Tibial nerve (tissue), 4 donors: ENCODE data around the gene DFFB.

Experiments
- EP300 ChIP-seq, 2 donors: sonication (generic); formaldehyde crosslinking; IDR thresholded peaks; one replicate each; pipeline ENCODE4 v1.6.1; 2017; ENCODE audit warnings: antibody characterized with exemption in 2 of 2, mild to moderate bottlenecking in 1 of 2
- POLR2A ChIP-seq, 2 donors: fragments of 450-650 bp; IDR thresholded peaks; one replicate each; pipeline ENCODE4 v1.6.1; 2017; ENCODE audit warnings: antibody characterized with exemption in 2 of 2, mild to moderate bottlenecking in 2 of 2, moderate library complexity in 2 of 2
- TF ChIP-seq, protein P1 (sequence below), 5 experiments: fragments of 200-600 bp in 3 of 5; fragments of 450-650 bp in 2 of 5; sonication (generic) in 3 of 5; IDR thresholded peaks; one replicate each; pipeline ENCODE4 v1.5.1; 2016 to 2019; ENCODE audit warnings: antibody characterized with exemption in 5 of 5, mild to moderate bottlenecking in 3 of 5, moderate library complexity in 2 of 5

DNA sequence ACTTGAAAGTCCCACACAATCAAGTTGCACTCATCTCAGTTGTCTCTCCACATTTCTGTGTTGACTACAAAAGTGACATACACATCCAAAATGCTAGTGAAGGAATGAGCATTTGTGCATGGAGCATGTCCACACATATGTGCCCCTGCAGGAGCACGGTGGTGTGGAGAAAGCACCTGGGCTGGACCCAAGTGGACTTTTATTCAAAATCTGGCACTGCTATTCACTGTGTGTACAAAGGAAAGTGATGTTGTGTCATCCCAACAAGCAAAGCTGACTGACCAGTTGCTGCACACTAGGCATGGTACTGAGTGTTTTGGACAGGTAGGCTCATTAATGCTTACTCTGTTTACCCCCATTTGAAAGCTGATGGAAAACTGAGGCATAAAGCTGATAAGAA is 19.6 kb upstream of the DFFB start:
- TF ChIP-seq, protein P1, sequence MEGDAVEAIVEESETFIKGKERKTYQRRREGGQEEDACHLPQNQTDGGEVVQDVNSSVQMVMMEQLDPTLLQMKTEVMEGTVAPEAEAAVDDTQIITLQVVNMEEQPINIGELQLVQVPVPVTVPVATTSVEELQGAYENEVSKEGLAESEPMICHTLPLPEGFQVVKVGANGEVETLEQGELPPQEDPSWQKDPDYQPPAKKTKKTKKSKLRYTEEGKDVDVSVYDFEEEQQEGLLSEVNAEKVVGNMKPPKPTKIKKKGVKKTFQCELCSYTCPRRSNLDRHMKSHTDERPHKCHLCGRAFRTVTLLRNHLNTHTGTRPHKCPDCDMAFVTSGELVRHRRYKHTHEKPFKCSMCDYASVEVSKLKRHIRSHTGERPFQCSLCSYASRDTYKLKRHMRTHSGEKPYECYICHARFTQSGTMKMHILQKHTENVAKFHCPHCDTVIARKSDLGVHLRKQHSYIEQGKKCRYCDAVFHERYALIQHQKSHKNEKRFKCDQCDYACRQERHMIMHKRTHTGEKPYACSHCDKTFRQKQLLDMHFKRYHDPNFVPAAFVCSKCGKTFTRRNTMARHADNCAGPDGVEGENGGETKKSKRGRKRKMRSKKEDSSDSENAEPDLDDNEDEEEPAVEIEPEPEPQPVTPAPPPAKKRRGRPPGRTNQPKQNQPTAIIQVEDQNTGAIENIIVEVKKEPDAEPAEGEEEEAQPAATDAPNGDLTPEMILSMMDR (IDR thresholded peaks at IDR 0.05), result no peak
- TF ChIP-seq POLR2A (IDR thresholded peaks at IDR 0.05), result no peak
- no peak for TF ChIP-seq EP300 (IDR thresholded peaks at IDR 0.05)
